NT2/D1 (cell line): Measurements from ENCODE around the gene PDE9A.

Experiments
- DNase-seq: peaks from one replicate; pipeline ENCODE4 v3.0.0-alpha.2; 2011; ENCODE audit warnings: low read depth, low spot score
- H3K27me3 ChIP-seq: 2 replicates; pipeline ENCODE4 v1.6.0; 2011; ENCODE audit warnings: mild to moderate bottlenecking; ENCODE audit not compliant: insufficient read length, insufficient read depth
- H3K36me3 ChIP-seq: 2 replicates; pipeline ENCODE4 v1.6.1; 2011; ENCODE audit warnings: mild to moderate bottlenecking, low read length, mixed read lengths; ENCODE audit not compliant: insufficient read depth, insufficient read length
- H3K4me1 ChIP-seq: 2 replicates; pipeline ENCODE4 v1.5.1; 2011; ENCODE audit not compliant: insufficient read depth, insufficient read length
- H3K4me3 ChIP-seq: 2 replicates; pipeline ENCODE4 v1.5.1; 2011; ENCODE audit warnings: low read depth; ENCODE audit not compliant: insufficient read length
- H3K9ac ChIP-seq: 2 replicates; pipeline ENCODE4 v1.6.0; 2011; ENCODE audit warnings: low read depth; ENCODE audit not compliant: insufficient read length
- H3K9me3 ChIP-seq: 2 replicates; pipeline ENCODE4 v1.5.1; 2011; ENCODE audit warnings: mild to moderate bottlenecking, low read length; ENCODE audit not compliant: insufficient read depth
- SUZ12 ChIP-seq: IDR thresholded peaks from 2 replicates; pipeline ENCODE4 v1.6.1; 2011; ENCODE audit not compliant: insufficient read length, insufficient read depth; ENCODE audit errors: extremely low read depth
- YY1 ChIP-seq: IDR thresholded peaks from 2 replicates; pipeline ENCODE4 v1.6.1; 2011; ENCODE audit not compliant: insufficient read length, insufficient read depth
- ZNF274 ChIP-seq: IDR thresholded peaks from 2 replicates; pipeline ENCODE4 v1.6.1; 2011; ENCODE audit warnings: mild to moderate bottlenecking, low read depth, low read length

Gene PDE9A

DNA sequence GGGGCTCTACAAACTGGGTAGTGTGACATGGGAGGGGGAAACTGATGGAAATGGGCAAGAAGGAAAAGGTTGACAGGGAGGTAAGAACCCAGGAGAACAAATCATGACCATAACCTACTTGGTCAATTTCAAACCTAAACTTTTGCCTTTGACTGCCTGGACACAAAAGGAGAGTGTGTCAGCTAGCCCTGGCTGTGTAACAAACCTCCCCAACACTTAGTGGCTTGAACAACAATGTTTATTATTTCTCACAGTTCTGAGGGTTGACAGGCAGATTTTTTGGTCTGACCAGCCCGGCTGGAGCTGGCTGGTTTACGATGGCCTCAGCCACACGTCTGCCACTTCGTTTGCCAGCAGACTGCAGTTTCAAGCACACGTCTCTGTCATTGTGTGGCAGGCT lies 133.5 kb downstream of the PDE9A start:
- peaks cover 8% of the 10 kb centered on the region; the same call in 1 of the 2 replicates for H3K9me3 ChIP-seq
- no peak overlapping the region for H3K4me3 ChIP-seq
- TF ChIP-seq SUZ12 (no peak), ZNF274 (no peak), YY1 (no peak)
- DNase-seq: no peak
- no peaks in the 10 kb centered on the region for H3K36me3 ChIP-seq
- H3K27me3 ChIP-seq: no peaks in the 10 kb centered on the region
- H3K9ac ChIP-seq: no peak overlapping the region
- peaks cover 18% of the 10 kb centered on the region for H3K4me1 ChIP-seq

DNA sequence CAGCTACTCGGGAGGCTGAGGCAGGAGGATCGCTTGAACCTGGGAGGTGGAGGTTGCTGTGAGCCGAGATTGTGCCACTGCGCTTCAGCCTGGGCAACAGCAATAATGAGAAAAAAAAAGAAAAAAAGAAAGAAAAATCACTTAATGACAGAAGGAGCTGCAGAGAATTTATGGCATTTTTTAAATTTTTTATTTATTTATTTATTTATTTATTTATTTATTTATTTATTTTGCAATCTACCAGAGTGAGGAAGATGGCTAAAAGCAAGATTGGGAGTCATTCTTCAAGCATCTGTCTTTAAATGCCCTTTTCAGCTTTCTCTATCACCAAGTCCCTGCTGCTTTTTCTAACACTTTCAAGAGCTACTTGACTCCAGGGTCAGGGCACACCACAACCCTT lies 134.2 kb downstream of the PDE9A start:
- Histone ChIP-seq H3K27me3 (no peaks in the 10 kb centered on the region), H3K9me3 (peaks cover 8% of the 10 kb centered on the region; the same call in 1 of the 2 replicates), H3K36me3 (no peaks in the 10 kb centered on the region), H3K9ac (no peak overlapping the region), H3K4me3 (no peak overlapping the region), H3K4me1 (peaks cover 16% of the 10 kb centered on the region)
- DNase-seq: no peak
- TF ChIP-seq ZNF274 (no peak), YY1 (no peak), SUZ12 (no peak)

DNA sequence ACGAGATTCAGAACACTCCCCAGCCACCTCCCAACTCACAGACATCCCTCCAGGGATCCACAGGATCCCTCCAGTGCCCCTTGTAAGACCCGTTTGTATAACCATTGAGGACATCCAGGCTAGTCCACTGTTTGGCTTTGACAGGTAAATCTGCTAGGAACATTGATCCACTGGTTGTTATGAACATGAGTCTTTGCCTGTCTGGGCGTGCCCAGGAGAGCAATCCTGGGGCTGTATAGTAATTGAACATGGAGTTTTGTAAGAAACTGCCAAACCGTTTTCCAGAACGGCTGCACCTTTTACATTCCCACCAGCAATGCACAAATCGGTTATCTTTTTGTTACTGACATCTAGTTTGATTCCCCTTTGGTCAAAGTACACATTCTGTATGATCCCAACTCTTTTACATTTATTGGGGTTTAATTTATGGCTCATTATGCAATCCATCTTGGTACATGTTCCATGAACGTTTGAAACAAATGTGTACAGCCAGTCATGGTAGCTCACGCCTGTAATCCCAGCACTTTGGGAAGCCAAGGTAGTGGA lies 137.2 kb downstream of the PDE9A start:
- no peaks in the 10 kb centered on the region for H3K4me1 ChIP-seq
- DNase-seq: no peak
- peaks cover 8% of the 10 kb centered on the region; the same call in 1 of the 2 replicates for H3K9me3 ChIP-seq
- H3K36me3 ChIP-seq: no peaks in the 10 kb centered on the region
- no peak overlapping the region for H3K4me3 ChIP-seq
- H3K27me3 ChIP-seq: no peaks in the 10 kb centered on the region
- no peak for TF ChIP-seq YY1
- TF ChIP-seq ZNF274: no peak
- no peak for TF ChIP-seq SUZ12
- H3K9ac ChIP-seq: no peak overlapping the region

DNA sequence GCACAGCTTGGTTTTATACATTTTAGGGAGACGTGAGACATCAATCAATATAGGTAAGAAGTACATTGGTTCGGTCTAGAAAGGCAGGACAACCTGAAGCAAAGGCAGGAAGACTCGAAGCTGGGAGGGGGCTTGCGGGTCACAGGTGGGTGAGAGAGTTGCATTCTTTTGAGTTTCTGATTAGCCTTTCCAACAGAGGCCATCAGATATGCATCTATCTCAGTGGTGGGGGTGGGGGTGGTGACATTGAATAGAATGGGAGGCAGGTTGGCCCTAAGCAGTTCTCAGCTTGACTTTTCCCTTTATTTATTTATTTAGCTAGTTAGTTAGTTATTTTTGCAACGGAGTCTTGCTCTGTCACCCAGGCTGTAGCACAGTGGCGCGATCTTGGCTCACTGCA lies 140.4 kb downstream of the PDE9A start:
- Histone ChIP-seq H3K36me3 (no peaks in the 10 kb centered on the region), H3K4me3 (no peak overlapping the region), H3K9ac (no peak overlapping the region), H3K9me3 (no peaks in the 10 kb centered on the region), H3K4me1 (peaks cover 6% of the 10 kb centered on the region), H3K27me3 (no peaks in the 10 kb centered on the region)
- DNase-seq: no peak
- TF ChIP-seq YY1: no peak
- no peak for TF ChIP-seq SUZ12

DNA sequence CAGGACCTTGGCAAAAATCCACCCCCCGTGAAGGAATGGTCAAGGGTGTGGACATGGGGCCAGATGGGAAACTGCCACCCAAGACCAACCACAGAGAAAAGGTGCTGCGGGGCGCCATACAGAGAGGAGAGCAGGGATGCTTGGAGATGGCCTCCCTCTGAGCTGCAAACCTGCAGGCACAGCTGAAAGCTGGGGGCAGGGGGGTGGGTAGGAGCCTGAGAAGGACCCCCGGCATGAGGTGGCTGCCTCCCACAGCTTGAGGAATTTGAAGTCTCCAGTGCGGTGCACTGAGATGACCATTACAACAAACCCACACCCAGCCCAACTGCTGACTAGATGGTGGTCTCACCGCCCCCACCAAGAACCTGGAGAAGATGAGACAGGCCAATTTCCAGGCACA lies 141.1 kb downstream of the PDE9A start:
- Histone ChIP-seq H3K9ac (no peak overlapping the region), H3K9me3 (no peaks in the 10 kb centered on the region), H3K27me3 (no peaks in the 10 kb centered on the region), H3K4me1 (peaks cover 6% of the 10 kb centered on the region), H3K4me3 (no peak overlapping the region), H3K36me3 (no peaks in the 10 kb centered on the region)
- no peak for TF ChIP-seq SUZ12
- no peak for TF ChIP-seq YY1
- TF ChIP-seq ZNF274: no peak
- no peak for DNase-seq

DNA sequence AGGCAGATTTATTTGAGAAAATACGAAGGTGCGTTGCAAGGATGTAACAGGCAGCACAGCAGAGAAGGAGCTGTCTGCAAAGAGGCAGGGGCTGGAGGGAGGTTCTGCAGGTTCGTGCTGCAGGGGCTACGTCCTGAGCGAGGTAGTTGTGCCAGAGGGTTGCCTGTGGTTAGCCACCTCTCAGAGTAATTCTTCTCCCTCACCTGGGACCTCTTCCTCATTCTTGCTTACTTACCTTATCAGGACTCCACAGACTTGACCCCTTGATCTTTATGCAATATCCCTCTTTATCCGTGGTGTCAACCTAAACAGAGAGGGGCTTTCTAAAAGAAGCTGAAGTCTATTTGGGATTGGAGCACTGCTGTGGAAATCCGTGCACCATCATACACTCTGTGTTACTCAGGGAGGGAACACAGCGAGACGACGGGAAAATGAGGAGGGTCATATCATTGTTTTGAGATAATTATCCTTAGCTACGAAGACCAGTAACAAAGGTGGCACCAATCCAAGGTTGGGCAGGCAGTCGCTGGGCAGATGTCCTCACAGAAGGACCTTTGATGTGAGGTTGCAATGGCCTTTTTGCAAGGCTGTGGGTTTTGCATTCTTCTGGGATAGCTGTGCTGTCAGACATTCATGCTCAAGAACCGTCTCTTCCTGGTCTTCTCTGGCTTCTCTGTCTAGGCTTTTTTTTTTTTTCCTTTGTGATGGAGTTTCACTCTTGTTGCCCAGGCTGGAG lies 143.1 kb downstream of the PDE9A start:
- Histone ChIP-seq H3K36me3 (no peaks in the 10 kb centered on the region), H3K9me3 (no peaks in the 10 kb centered on the region), H3K9ac (no peak overlapping the region), H3K4me3 (no peak overlapping the region), H3K4me1 (peaks cover 6% of the 10 kb centered on the region), H3K27me3 (no peaks in the 10 kb centered on the region)
- no peak for TF ChIP-seq ZNF274
- TF ChIP-seq YY1: no peak
- DNase-seq: no peak

DNA sequence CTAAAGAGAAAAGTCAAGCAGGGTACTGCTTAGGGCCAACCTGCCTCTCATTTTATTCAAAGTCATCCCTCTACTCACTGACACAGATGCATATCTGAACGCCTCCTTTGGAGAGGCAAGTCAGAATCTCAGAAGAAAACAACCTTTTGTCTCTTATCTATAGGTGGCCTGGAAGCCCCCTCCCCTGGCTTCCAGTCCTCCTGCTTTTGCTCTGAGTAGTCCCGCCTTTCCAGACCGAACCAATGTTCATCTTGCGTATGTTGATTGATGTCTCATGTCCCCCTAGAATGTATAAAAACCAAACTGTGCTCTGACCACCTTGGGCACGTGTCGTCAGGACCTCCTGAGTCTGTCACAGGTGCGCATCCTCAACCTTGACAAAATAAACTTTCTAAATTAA lies 144.1 kb downstream of the PDE9A start:
- TF ChIP-seq ZNF274 (no peak), YY1 (no peak), SUZ12 (no peak)
- Histone ChIP-seq H3K9ac (no peak overlapping the region), H3K4me1 (peaks cover 8% of the 10 kb centered on the region)

More for the DNA sequence above, 144.1 kb downstream of the PDE9A start:
- Histone ChIP-seq H3K4me3 (no peak overlapping the region), H3K9me3 (no peaks in the 10 kb centered on the region), H3K27me3 (no peaks in the 10 kb centered on the region), H3K36me3 (no peaks in the 10 kb centered on the region)
- no peak for DNase-seq
